GF-D8 (cell line): ENCODE measurements around the gene PLD1.

Experiments used
- DNase-seq: peaks from one replicate; lab custom pipeline; 2025; lab: John Stamatoyannopoulos, UW

The PLD1 gene

GRCh38 chr3:171836855-171837254 is 26.6 kb upstream of the PLD1 start:
- no peak for DNase-seq

GRCh38 chr3:171835613-171836012 is 25.3 kb upstream of the PLD1 start:
- no peak for DNase-seq

- peak; percentile 28 for DNase-seq
Observed at GRCh38 chr3:171835116-171835515, 24.8 kb upstream of the PLD1 start.

- no peak for DNase-seq
Observed at GRCh38 chr3:171834461-171834801, 24.1 kb upstream of the PLD1 start.

- peak; percentile 51 for DNase-seq
Observed at GRCh38 chr3:171833789-171834460, 23.6 kb upstream of the PLD1 start.

GRCh38 chr3:171832989-171833388 is 22.7 kb upstream of the PLD1 start:
- DNase-seq: no peak

- no peak for DNase-seq
Observed at GRCh38 chr3:171831936-171832335, 21.7 kb upstream of the PLD1 start.

- DNase-seq: no peak
Observed at GRCh38 chr3:171830518-171830875, 20.2 kb upstream of the PLD1 start.

GRCh38 chr3:171829841-171830517 is 19.7 kb upstream of the PLD1 start:
- DNase-seq: peak; percentile 24

- peak; percentile 79 for DNase-seq
Observed at GRCh38 chr3:171828902-171829770, 18.9 kb upstream of the PLD1 start.

GRCh38 chr3:171827836-171828458 is 17.7 kb upstream of the PLD1 start:
- DNase-seq: no peak

- no peak for DNase-seq
Observed at GRCh38 chr3:171827385-171827784, 17.1 kb upstream of the PLD1 start.

- DNase-seq: no peak
Observed at GRCh38 chr3:171825222-171825828, 15.0 kb upstream of the PLD1 start.

- DNase-seq: no peak
Observed at GRCh38 chr3:171824824-171825221, 14.5 kb upstream of the PLD1 start.

GRCh38 chr3:171824116-171824515 is 13.8 kb upstream of the PLD1 start:
- DNase-seq: peak; percentile 31

- DNase-seq: no peak
Observed at GRCh38 chr3:171822431-171823106, 12.3 kb upstream of the PLD1 start.

- no peak for DNase-seq
Observed at GRCh38 chr3:171821778-171822358, 11.6 kb upstream of the PLD1 start.

GRCh38 chr3:171821044-171821443 is 10.8 kb upstream of the PLD1 start:
- no peak for DNase-seq

GRCh38 chr3:171817074-171817800 is 7.0 kb upstream of the PLD1 start:
- no peak for DNase-seq

GRCh38 chr3:171815973-171816595 is 5.8 kb upstream of the PLD1 start:
- DNase-seq: no peak
